Colonic mucosa (tissue), 4 donors: ENCODE data around the gene KLHL40. TPM values are rescaled to one million over a fixed set of nuclear protein-coding genes. Genes with fewer than 3 reads are reported as not detected.

Experiments
- DNase-seq: peaks from one replicate; pipeline ENCODE4 v3.0.0-alpha.2; 2020
- H3K27ac ChIP-seq: fragments of 200-600 bp; one replicate; pipeline ENCODE4 v1.8.0; 2021
- H3K27me3 ChIP-seq: fragments of 200-600 bp; one replicate; pipeline ENCODE4 v1.8.0; 2021
- H3K36me3 ChIP-seq: fragments of 200-600 bp; one replicate; pipeline ENCODE4 v1.8.0; 2021
- H3K4me1 ChIP-seq: fragments of 200-600 bp; one replicate; pipeline ENCODE4 v1.8.0; 2021; ENCODE audit warnings: mild to moderate bottlenecking
- H3K4me3 ChIP-seq: fragments of 200-600 bp; one replicate; pipeline ENCODE4 v1.8.0; 2021
- H3K9ac ChIP-seq, 2 donors: one replicate each; pipeline ENCODE4 v1.7.0; 2013; ENCODE audit warnings: control low read depth in 2 of 2, low read depth in 2 of 2, low read length in 2 of 2
- H3K9me3 ChIP-seq: fragments of 200-600 bp; one replicate; pipeline ENCODE4 v1.8.0; 2021
- CTCF ChIP-seq: fragments of 200-600 bp; IDR thresholded peaks from one replicate; pipeline ENCODE4 v1.8.0; 2022; ENCODE audit warnings: antibody characterized with exemption, mild to moderate bottlenecking
- intact Hi-C: fragments of 100-400 bp; cut with DNase I; formaldehyde crosslinking; loops from one replicate; pipeline ENCODE4 v1.14.1; 2022
- total RNA-seq, 2 donors: library from RNA; stranded (reverse); fragmentation: NEBNext Ultra II Directional in 1 of 2; extraction: Animal tissue kit (Norgen Biotek cat#: 25700) in 1 of 2; gene quantifications; one replicate each; pipeline ENCODE4 v1.2.1, GENCODE V29; 2021
- donor health status: healthy.
- donor health status: DM: no; HTN: no; CAD: no.
- donor health status: DM: no; HTN: no; CAD: no.

KLHL40 gene
- total RNA-seq, 2 donors from 2014 or later: not detected

DNA sequence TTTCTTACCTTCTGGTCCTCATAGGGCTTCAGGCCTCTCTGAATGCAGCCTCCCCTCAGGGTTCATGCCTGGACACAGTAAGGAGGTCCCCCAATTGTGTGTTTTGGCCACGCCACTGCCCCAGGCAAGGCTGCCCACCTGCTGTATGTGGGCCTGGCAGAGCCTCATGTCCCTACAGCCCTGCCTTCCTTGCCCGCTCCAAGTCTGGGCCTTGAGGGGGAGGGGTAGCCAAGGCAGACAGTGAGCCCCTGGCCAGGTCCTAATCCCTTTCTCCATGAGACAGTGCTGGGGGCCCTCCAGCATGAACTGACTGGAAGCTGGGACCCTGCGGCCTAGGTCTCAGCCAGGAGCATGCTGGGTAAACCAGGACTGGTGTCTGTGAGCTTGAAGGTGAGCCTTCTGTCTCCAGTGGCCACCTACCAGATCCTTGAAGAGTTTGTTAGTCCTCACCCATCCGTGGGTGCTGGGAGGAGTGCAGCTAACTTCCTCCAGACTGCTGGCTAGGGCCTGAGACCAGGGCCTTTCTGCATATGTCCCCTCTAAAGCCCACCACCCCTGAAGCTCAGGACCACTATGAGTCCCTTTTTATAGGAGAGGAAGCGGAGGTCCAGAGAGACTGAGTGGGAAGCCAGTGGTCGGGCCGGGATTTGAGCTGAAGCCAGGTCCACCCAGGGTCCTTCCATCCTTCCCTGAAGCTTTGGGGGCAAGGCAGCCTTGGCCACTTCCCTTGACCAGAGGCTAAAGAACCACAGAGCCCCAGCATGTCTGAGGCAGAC, 23.1 kb upstream of the KLHL40 start:
- no peak overlapping the region for H3K9ac ChIP-seq
- H3K9me3 ChIP-seq: no peaks in the 10 kb centered on the region
- H3K27me3 ChIP-seq: no peaks in the 10 kb centered on the region
- DNase-seq: no peak
- no peak overlapping the region for H3K4me3 ChIP-seq
- H3K27ac ChIP-seq: no peak overlapping the region
- no peaks in the 10 kb centered on the region for H3K4me1 ChIP-seq
- intact Hi-C loops: no loop called here
- no peaks in the 10 kb centered on the region for H3K36me3 ChIP-seq
- TF ChIP-seq CTCF: no peak

DNA sequence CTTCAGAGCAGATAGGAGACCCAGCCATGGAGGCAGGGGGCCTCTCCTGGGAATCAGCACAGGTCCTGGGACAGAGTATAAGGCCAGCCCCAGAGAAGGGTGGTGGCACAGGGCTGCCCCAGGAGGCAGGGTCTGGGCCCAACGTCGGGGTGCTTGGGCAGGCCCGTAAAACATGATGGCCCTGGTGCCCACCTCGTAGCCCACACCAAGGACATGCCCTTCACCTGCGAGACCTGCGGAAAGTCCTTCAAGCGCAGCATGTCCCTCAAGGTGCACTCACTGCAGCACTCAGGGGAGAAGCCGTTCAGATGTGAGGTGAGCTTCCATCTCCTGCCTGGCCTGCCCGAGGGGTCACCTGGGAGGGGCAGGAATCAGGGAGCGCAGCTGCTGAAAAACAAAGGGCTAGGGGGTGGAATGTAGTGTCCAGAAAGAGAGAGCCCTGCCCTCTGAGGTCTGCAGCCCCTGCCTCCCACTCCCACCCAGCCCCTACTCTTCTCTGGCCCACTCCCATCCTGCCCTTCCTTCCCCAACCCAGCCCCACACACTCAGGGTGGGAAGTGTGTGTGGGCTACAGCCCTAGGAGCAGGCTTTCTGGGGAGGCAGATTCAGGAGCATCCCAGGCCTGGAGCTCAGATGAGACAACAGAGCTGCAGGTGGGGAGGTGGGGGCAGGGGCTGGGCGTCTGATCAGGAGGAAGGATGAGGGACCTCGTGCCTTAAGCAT, 22.4 kb upstream of the KLHL40 start:
- Histone ChIP-seq H3K27me3 (no peaks in the 10 kb centered on the region), H3K4me1 (no peaks in the 10 kb centered on the region), H3K9me3 (no peaks in the 10 kb centered on the region), H3K27ac (no peak overlapping the region), H3K36me3 (no peaks in the 10 kb centered on the region), H3K4me3 (no peak overlapping the region), H3K9ac (no peak overlapping the region)
- TF ChIP-seq CTCF: no peak
- intact Hi-C loops: no loop called here
- no peak for DNase-seq

DNA sequence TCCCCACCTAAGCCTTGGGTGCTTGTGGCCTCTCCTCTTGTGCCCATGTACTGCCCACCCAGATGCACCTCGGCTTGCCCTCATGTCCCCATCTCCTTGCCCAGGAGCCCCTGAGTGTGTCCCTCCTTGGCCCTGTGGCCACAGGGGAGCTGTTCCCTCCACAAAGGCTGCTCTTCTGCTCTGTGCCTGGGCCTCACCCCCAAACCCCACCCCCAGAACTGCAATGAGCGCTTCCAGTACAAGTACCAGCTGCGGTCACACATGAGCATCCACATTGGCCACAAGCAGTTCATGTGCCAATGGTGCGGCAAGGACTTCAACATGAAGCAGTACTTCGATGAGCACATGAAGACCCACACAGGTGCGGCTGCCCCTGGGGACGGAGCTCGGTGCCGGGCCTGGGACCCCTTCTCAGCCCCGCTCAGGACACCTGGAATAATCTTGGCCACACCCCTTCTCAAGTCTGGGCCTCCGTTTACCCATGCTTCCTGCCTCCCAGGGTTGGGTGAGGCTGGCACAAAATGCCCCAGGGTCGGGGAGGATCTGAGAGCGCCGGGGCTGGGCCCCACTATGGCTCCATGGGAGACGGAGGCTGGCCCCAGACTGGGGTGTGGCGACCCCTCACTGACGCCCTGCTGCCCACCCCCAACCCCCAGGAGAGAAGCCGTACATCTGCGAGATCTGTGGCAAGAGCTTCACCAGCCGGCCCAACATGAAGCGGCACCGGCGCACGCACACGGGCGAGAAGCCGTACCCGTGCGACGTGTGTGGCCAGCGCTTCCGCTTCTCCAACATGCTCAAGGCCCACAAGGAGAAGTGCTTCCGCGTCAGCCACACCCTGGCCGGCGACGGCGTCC, 21.5 kb upstream of the KLHL40 start:
- no peaks in the 10 kb centered on the region for H3K27me3 ChIP-seq
- no peak for DNase-seq

GRCh38 chr3:42664438-42664803, 20.9 kb upstream of the KLHL40 start:
- no peak overlapping the region for H3K4me3 ChIP-seq
- no peaks in the 10 kb centered on the region for H3K36me3 ChIP-seq
- no peak overlapping the region for H3K9ac ChIP-seq
- intact Hi-C loops: no loop called here
- TF ChIP-seq CTCF: no peak
- H3K27ac ChIP-seq: no peak overlapping the region
- H3K4me1 ChIP-seq: no peaks in the 10 kb centered on the region
- no peaks in the 10 kb centered on the region for H3K9me3 ChIP-seq
- H3K27me3 ChIP-seq: no peaks in the 10 kb centered on the region
- DNase-seq: no peak

More for the DNA sequence above, 21.5 kb upstream of the KLHL40 start:
- intact Hi-C loops: no loop called here
- Histone ChIP-seq H3K36me3 (no peaks in the 10 kb centered on the region), H3K9ac (no peak overlapping the region), H3K4me3 (no peak overlapping the region), H3K4me1 (no peaks in the 10 kb centered on the region), H3K27ac (no peak overlapping the region), H3K9me3 (no peaks in the 10 kb centered on the region)
- no peak for TF ChIP-seq CTCF

GRCh38 chr3:42665050-42665878, 20.1 kb upstream of the KLHL40 start:
- no peak for TF ChIP-seq CTCF
- DNase-seq: no peak
- no peaks in the 10 kb centered on the region for H3K4me1 ChIP-seq
- H3K9ac ChIP-seq: no peak overlapping the region
- no peak overlapping the region for H3K27ac ChIP-seq
- H3K4me3 ChIP-seq: no peak overlapping the region
- no peaks in the 10 kb centered on the region for H3K27me3 ChIP-seq
- H3K36me3 ChIP-seq: no peaks in the 10 kb centered on the region
- no peaks in the 10 kb centered on the region for H3K9me3 ChIP-seq
- intact Hi-C loops: no loop called here
